HEK293 (cell line): Measurements from ENCODE around the gene GPR15.

Source experiments
- CTCF ChIA-PET: fragments of 350-600 bp; formaldehyde crosslinking; extraction: SDS; loops from one replicate; lab custom pipeline; 2021; ENCODE audit warnings: antibody characterized with exemption; lab: Yijun Ruan, JAX
- POLR2A ChIA-PET: fragments of 300-600 bp; formaldehyde crosslinking; extraction: SDS; loops from one replicate; lab custom pipeline; 2020; ENCODE audit warnings: antibody characterized with exemption, inconsistent platforms; lab: Yijun Ruan, JAX
- H3K27ac ChIP-seq: fragments of 200-500 bp; sonication (Bioruptor generic); 2 replicates; pipeline ENCODE4 v1.5.1; 2014; ENCODE audit warnings: low read depth, low read length, control low read depth, inconsistent platforms; ENCODE audit errors: extremely low read depth
- H3K36me3 ChIP-seq, 2 experiments: fragments of 200-500 bp in 1 of 2; sonication (Bioruptor generic) in 1 of 2; 1 replicate in 1 of 2; 2 replicates in 1 of 2; pipeline ENCODE4 v1.5.1; 2014 to 2017; ENCODE audit warnings: inconsistent platforms in 2 of 2, low read length in 2 of 2; ENCODE audit not compliant: control insufficient read depth in 2 of 2, insufficient read depth in 1 of 2
- H3K4me1 ChIP-seq: fragments of 200-500 bp; sonication (Bioruptor generic); 2 replicates; pipeline ENCODE4 v1.5.1; 2014; ENCODE audit warnings: mild to moderate bottlenecking, low read length, inconsistent platforms; ENCODE audit not compliant: control insufficient read depth, insufficient read depth
- H3K4me3 ChIP-seq: 2 replicates; pipeline ENCODE4 v1.5.1; 2011; ENCODE audit warnings: low read depth, mild to moderate bottlenecking, control low read depth, low read length, moderate library complexity
- H3K9me3 ChIP-seq: fragments of 200-500 bp; sonication (Bioruptor generic); 2 replicates; pipeline ENCODE4 v1.5.1; 2014; ENCODE audit warnings: low read depth, low read length, inconsistent platforms; ENCODE audit not compliant: control insufficient read depth, insufficient read depth
- ELK4 ChIP-seq: IDR thresholded peaks from 2 replicates; pipeline ENCODE4 v1.6.1; 2011; ENCODE audit warnings: mild to moderate bottlenecking, low read depth, low read length, borderline replicate concordance
- FEZF1 ChIP-seq: fragments of 450-650 bp; formaldehyde crosslinking; IDR thresholded peaks from 2 replicates; pipeline ENCODE4 v1.5.1; 2016; ENCODE audit warnings: missing biosample characterization, missing genetic modification characterization
- GLIS2 ChIP-seq: fragments of 450-650 bp; formaldehyde crosslinking; IDR thresholded peaks from 2 replicates; pipeline ENCODE4 v1.5.1; 2016; ENCODE audit warnings: missing biosample characterization, missing genetic modification characterization
- HOXA7 ChIP-seq: sonication (generic); formaldehyde crosslinking; IDR thresholded peaks from 2 replicates; pipeline ENCODE4 v1.8.1; 2022; ENCODE audit warnings: missing genetic modification reagents, borderline replicate concordance
- SCRT2 ChIP-seq: fragments of 450-650 bp; formaldehyde crosslinking; IDR thresholded peaks from 2 replicates; pipeline ENCODE4 v1.5.1; 2016; ENCODE audit warnings: missing biosample characterization, missing genetic modification characterization
- TCF7L2 ChIP-seq: IDR thresholded peaks from 2 replicates; pipeline ENCODE4 v1.6.1; 2011; ENCODE audit warnings: low read depth, mild to moderate bottlenecking, inconsistent platforms, low read length, moderate library complexity, borderline replicate concordance
- YY2 ChIP-seq: fragments of 450-650 bp; formaldehyde crosslinking; IDR thresholded peaks from 2 replicates; pipeline ENCODE4 v1.5.1; 2016; ENCODE audit warnings: missing biosample characterization, missing genetic modification characterization
- ZBTB44 ChIP-seq: fragments of 450-650 bp; IDR thresholded peaks from 2 replicates; pipeline ENCODE4 v1.5.1; 2018; ENCODE audit warnings: missing biosample characterization, mild to moderate bottlenecking, missing genetic modification characterization
- ZFHX2 ChIP-seq: fragments of 450-650 bp; formaldehyde crosslinking; conservative IDR thresholded peaks from 2 replicates; pipeline ENCODE4 v1.5.1; 2016; ENCODE audit warnings: missing biosample characterization, missing genetic modification characterization
- ZNF140 ChIP-seq: fragments of 450-650 bp; formaldehyde crosslinking; IDR thresholded peaks from 2 replicates; pipeline ENCODE4 v1.5.1; 2016; ENCODE audit warnings: missing biosample characterization, missing genetic modification characterization
- ZNF175 ChIP-seq: fragments of 450-650 bp; formaldehyde crosslinking; IDR thresholded peaks from 2 replicates; pipeline ENCODE4 v1.5.1; 2016; ENCODE audit warnings: missing biosample characterization, missing genetic modification characterization
- ZNF280C ChIP-seq: fragments of 450-650 bp; formaldehyde crosslinking; IDR thresholded peaks from 2 replicates; pipeline ENCODE4 v1.5.1; 2016; ENCODE audit warnings: missing biosample characterization, missing genetic modification characterization
- ZNF350 ChIP-seq: fragments of 450-650 bp; formaldehyde crosslinking; IDR thresholded peaks from 2 replicates; pipeline ENCODE4 v1.5.0; 2017; ENCODE audit warnings: missing biosample characterization, mild to moderate bottlenecking, missing genetic modification characterization
- ZNF398 ChIP-seq: fragments of 450-650 bp; formaldehyde crosslinking; IDR thresholded peaks from 2 replicates; pipeline ENCODE4 v1.5.1; 2017; ENCODE audit warnings: missing biosample characterization, missing genetic modification characterization
- ZNF514 ChIP-seq: fragments of 450-650 bp; formaldehyde crosslinking; IDR thresholded peaks from 2 replicates; pipeline ENCODE4 v1.5.1; 2016; ENCODE audit warnings: missing biosample characterization, missing genetic modification characterization
- ZNF558 ChIP-seq: fragments of 450-650 bp; formaldehyde crosslinking; IDR thresholded peaks from 2 replicates; pipeline ENCODE4 v1.5.1; 2016; ENCODE audit warnings: missing biosample characterization, missing genetic modification characterization
- ZNF658 ChIP-seq: fragments of 450-650 bp; formaldehyde crosslinking; IDR thresholded peaks from 2 replicates; pipeline ENCODE4; 2016; ENCODE audit warnings: missing biosample characterization, missing genetic modification characterization
- ZNF707 ChIP-seq: fragments of 450-650 bp; formaldehyde crosslinking; IDR thresholded peaks from 2 replicates; pipeline ENCODE4 v1.5.1; 2016; ENCODE audit warnings: missing biosample characterization, missing genetic modification characterization
- ZNF76 ChIP-seq: fragments of 450-650 bp; formaldehyde crosslinking; IDR thresholded peaks from 2 replicates; pipeline ENCODE4; 2016; ENCODE audit warnings: low read depth, missing biosample characterization, missing genetic modification characterization, borderline replicate concordance
- ZNF837 ChIP-seq: fragments of 450-650 bp; formaldehyde crosslinking; IDR thresholded peaks from 2 replicates; pipeline ENCODE4 v1.5.1; 2016; ENCODE audit warnings: missing biosample characterization, missing genetic modification characterization
- ZSCAN30 ChIP-seq: fragments of 450-650 bp; IDR thresholded peaks from 2 replicates; pipeline ENCODE4 v1.5.1; 2018; ENCODE audit warnings: missing biosample characterization, mild to moderate bottlenecking, missing genetic modification characterization, moderate library complexity
- ZSCAN5A ChIP-seq: fragments of 450-650 bp; formaldehyde crosslinking; IDR thresholded peaks from 2 replicates; pipeline ENCODE4 v1.5.1; 2016; ENCODE audit warnings: missing biosample characterization, missing genetic modification characterization

Gene GPR15

GRCh38 chr3:98560911-98561310 is 29.1 kb downstream of the GPR15 start:
- ChIA-PET CTCF (no interaction called here), POLR2A (no interaction called here)
- Histone ChIP-seq H3K36me3 (no peaks in the 10 kb centered on the region), H3K27ac (no peak overlapping the region), H3K4me1 (no peaks in the 10 kb centered on the region), H3K4me3 (no peak overlapping the region), H3K9me3 (no peaks in the 10 kb centered on the region)
- TF ChIP-seq ELK4 (no peak), ZNF837 (tag by site-specific recombination) (no peak), ZNF398 (tag by site-specific recombination) (no peak), ZNF76 (tag by site-specific recombination) (no peak), HOXA7 (CRISPR knock-in tag) (no peak), FEZF1 (tag by site-specific recombination) (no peak), ZNF280C (no peak), GLIS2 (tag by site-specific recombination) (no peak), ZBTB44 (tag by site-specific recombination) (no peak), ZNF350 (tag by site-specific recombination) (no peak), ZNF707 (tag by site-specific recombination) (no peak), TCF7L2 (no peak), ZNF140 (tag by site-specific recombination) (no peak), YY2 (no peak), ZNF175 (tag by site-specific recombination) (no peak), ZNF558 (no peak)

GRCh38 chr3:98561727-98562521 is 30.1 kb downstream of the GPR15 start:
- Histone ChIP-seq H3K4me3 (no peak overlapping the region), H3K9me3 (no peaks in the 10 kb centered on the region), H3K27ac (no peak overlapping the region), H3K4me1 (no peaks in the 10 kb centered on the region), H3K36me3 (no peaks in the 10 kb centered on the region)
- ChIA-PET CTCF (no interaction called here), POLR2A (no interaction called here)
- TF ChIP-seq ZFHX2 (tag by site-specific recombination), result no peak
- TF ChIP-seq ZSCAN30 (tag by site-specific recombination), result no peak
- no peak for TF ChIP-seq ZNF514
- no peak for TF ChIP-seq ZSCAN5A
- no peak for TF ChIP-seq ZNF658 (tag by site-specific recombination)
- no peak for TF ChIP-seq SCRT2 (tag by site-specific recombination)
